HFF-Myc (cell line): ENCODE measurements around the gene YBEY.

ENCODE experiments used
- DNase-seq: peaks from one replicate; pipeline ENCODE4 v3.0.0-alpha.2; 2011; ENCODE audit warnings: low read depth; ENCODE audit errors: extremely low read depth
- H3K4me3 ChIP-seq: replicated peaks from 2 replicates; pipeline ENCODE4 v1.5.1; 2011; ENCODE audit warnings: low read depth, mild to moderate bottlenecking, control low read depth, low read length
- TF ChIP-seq, protein P1 (sequence below): IDR thresholded peaks from 2 replicates; pipeline ENCODE4 v1.5.1; 2012; ENCODE audit warnings: mild to moderate bottlenecking, low read depth, low read length, control low read depth; ENCODE audit errors: missing control alignments

YBEY gene

DNA sequence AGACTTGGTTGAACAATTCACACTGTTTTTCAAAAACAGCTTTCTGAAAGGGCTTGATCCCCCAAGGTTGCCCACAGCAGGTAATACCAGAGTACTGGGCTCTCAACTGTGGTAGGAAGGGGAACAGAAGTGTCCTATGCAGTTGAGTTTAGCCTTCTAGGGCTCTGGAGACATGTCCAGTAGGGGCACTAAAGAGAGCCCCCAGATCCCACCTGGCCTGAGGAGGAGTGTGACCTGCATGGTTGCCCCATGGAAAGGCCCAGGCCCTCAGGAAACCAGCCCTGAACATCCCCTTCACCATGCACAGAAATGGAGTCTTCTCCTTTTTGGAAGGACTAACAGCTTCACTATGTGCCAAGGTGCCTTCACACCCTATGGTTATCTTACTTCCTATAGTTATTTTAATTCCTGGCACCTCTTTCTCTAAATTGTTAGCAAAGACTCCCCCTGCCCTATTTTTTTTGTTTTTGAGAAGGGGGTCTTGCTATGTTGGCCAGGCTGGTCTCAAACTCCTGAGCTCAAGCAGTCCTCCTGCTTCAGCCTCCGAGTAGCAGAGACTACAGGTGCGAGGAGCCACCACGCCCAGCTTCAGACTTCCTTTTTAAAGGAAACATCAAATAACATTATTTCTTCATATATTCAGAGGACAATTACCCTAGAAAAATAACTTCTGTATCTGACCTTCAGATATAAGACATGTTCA is 40.8 kb upstream of the YBEY start:
- H3K4me3 ChIP-seq = no peak overlapping the region
- no peak for DNase-seq
- TF ChIP-seq, protein P1, sequence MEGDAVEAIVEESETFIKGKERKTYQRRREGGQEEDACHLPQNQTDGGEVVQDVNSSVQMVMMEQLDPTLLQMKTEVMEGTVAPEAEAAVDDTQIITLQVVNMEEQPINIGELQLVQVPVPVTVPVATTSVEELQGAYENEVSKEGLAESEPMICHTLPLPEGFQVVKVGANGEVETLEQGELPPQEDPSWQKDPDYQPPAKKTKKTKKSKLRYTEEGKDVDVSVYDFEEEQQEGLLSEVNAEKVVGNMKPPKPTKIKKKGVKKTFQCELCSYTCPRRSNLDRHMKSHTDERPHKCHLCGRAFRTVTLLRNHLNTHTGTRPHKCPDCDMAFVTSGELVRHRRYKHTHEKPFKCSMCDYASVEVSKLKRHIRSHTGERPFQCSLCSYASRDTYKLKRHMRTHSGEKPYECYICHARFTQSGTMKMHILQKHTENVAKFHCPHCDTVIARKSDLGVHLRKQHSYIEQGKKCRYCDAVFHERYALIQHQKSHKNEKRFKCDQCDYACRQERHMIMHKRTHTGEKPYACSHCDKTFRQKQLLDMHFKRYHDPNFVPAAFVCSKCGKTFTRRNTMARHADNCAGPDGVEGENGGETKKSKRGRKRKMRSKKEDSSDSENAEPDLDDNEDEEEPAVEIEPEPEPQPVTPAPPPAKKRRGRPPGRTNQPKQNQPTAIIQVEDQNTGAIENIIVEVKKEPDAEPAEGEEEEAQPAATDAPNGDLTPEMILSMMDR = peak; percentile 5

DNA sequence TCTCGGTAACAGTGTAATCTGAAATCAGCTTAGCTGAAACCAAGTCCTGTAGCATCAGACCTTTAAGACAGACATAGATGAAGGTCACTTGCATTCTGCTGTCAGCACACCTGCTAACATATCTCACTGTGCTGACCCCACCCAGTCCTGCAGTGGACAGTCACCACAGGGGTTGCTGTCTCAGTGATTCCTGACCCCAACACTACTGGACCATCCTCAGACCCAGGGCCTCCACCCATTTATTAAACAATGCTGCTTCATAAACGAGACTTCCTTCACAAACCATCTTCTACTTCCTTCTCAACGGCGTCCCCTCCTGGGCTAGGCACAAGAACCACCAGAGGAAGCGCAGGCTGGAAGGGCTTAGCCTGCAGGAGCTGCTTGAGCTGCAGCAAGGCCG is 39.8 kb upstream of the YBEY start:
- TF ChIP-seq, protein P1 = no peak
- no peak for DNase-seq
- H3K4me3 ChIP-seq = no peak overlapping the region

DNA sequence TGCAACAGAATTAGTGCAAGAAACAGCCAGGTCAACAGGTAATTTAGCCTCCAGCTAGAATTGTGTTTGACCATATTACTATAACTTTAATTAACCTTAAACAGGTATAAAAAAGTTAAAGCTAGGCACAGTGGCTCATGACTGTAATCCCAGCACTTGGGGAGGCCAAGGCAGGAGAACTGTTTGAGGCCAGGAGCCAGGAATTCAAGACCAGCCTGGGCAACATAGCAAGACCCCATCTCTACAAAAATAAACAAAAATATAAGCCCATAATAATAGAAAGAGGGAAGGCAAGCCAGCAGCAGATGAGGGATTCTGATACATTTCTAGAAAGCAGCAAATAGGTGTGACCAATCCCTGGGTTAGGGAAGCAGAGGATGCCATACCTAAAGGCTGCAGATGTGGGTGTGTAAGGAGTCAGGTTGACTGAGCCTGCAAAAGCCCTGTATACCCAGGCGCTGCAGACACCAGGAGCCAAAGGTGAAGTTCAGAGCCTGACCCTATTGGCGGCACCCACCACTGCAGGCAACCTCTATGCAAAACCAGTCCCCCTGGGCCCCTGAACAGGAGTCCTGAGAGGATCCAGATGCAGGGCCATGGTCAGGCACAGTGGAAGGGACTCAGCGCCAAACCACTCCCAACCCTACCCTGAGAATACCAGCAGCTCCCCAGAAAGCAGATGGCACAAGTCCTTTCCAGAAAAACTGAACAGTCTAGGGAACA is 38.3 kb upstream of the YBEY start:
- no peak for DNase-seq
- TF ChIP-seq, protein P1 = no peak
- H3K4me3 ChIP-seq = no peak overlapping the region

DNA sequence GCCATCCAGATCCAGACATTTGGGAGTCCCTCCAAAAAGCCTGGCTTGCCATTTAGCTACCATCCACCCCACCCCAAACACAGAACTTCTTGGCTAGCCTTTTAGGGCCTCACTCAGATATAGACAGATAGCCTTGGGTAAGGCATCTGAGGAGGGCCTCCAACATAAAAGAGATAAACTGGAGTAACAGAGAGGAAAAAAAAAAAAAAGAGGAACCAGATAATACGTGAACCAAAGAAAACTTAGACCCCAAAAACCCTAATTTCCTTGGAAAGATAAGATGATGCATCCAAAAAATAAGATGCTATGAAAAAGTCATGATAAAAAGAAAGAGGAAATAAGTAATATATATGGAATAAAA is 37.7 kb upstream of the YBEY start:
- DNase-seq = no peak
- TF ChIP-seq, protein P1 = no peak
- no peak overlapping the region for H3K4me3 ChIP-seq

DNA sequence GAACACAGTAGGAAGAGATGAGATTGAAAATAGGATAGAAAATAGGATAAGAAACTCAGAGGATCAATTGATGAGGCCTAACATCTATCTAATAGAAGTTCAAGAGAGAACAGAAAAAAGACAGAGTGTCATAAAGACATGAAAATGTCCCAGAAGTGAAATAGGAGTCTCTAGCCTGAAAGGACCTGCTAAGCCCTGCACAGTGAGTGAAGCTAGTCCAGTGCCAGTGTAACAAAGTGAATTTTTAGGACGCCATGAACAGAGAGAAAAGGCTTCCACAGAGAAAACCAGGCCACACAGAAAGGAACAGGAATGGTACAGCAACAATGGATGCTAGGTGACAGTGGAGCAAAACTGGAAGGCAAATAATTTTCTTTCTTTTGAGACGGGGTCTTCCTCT is 37.3 kb upstream of the YBEY start:
- TF ChIP-seq, protein P1 = no peak
- DNase-seq = no peak

DNA sequence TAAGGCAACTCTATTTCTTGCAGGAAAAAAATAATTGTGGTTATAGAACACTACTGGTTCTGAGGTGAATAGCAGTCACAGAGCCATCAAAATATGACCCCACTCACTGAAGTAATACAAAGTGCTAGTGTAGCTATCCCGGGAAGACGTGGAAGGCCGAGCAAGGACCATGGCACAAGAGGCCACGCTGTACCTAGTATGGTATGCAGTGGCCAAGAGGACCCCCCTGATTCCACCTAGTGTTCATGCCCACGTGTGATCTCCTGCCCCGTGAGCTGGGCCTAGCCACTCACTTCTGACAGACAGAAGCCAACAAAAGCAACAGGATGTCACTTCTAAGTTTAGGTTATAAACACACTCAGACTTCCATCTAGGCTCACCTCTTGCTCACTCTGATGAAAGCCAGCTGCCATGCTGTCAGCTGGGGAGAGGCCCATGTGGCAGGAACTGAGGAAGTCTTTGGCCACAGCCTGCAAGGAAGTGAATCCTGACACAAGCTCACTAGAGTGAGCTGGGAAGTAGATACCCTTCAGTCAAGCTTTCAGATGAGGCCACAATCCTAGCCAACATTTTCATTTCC is 35.9 kb upstream of the YBEY start:
- no peak overlapping the region for H3K4me3 ChIP-seq
- DNase-seq = no peak
- TF ChIP-seq, protein P1 = no peak

More for the DNA sequence above, 37.3 kb upstream of the YBEY start:
- H3K4me3 ChIP-seq = no peak overlapping the region
